Activated CD8-positive, alpha-beta T cell treated with anti-CD3 and anti-CD28 coated beads for 36 hours (primary cell): ENCODE measurements around the gene OGFOD2. TPM values are rescaled to one million over a fixed set of nuclear protein-coding genes. Genes with fewer than 3 reads are reported as not detected.

ENCODE experiments used
- ATAC-seq: fragments of 200-7000 bp; cut with Tn5 transposase; one replicate; pipeline ENCODE4 v1.10.0; 2021; ENCODE audit warnings: mild to moderate bottlenecking, moderate library complexity
- CTCF ChIA-PET: fragments of 350-600 bp; sonication (Branson Sonifier 250); formaldehyde crosslinking; loops from one replicate; lab custom pipeline; 2021; ENCODE audit warnings: antibody characterized with exemption; lab: Charles Lee
- POLR2A ChIA-PET: fragments of 350-600 bp; sonication (Branson Sonifier 250); formaldehyde crosslinking; loops from one replicate; lab custom pipeline; 2021; ENCODE audit warnings: antibody characterized with exemption; lab: Charles Lee
- DNase-seq: peaks from one replicate; pipeline ENCODE4 v3.0.0-alpha.2; 2020
- H3K27ac Mint-ChIP-seq: one replicate; pipeline ENCODE4 v1.8.0; 2021; ENCODE audit warnings: mild to moderate bottlenecking, mixed read lengths
- H3K27me3 Mint-ChIP-seq: one replicate; pipeline ENCODE4 v1.8.0; 2021; ENCODE audit warnings: mixed read lengths
- H3K36me3 Mint-ChIP-seq: one replicate; pipeline ENCODE4 v1.8.0; 2021; ENCODE audit warnings: low read depth, mixed read lengths
- H3K4me1 Mint-ChIP-seq: one replicate; pipeline ENCODE4 v1.8.0; 2021; ENCODE audit warnings: low read depth, mixed read lengths
- H3K4me3 Mint-ChIP-seq: one replicate; pipeline ENCODE4 v1.8.0; 2021; ENCODE audit warnings: mild to moderate bottlenecking, moderate library complexity, mixed read lengths
- H3K9me3 Mint-ChIP-seq: one replicate; pipeline ENCODE4 v1.8.0; 2021; ENCODE audit warnings: mixed read lengths
- CTCF ChIP-seq: fragments of 200-600 bp; IDR thresholded peaks from one replicate; pipeline ENCODE4 v1.8.0; 2022; ENCODE audit warnings: antibody characterized with exemption, mild to moderate bottlenecking
- intact Hi-C: fragments of 100-400 bp; cut with micrococcal nuclease; formaldehyde crosslinking; loops from one replicate; pipeline ENCODE4 v1.10.0; 2022
- microRNA-seq: library from miRNA; unstranded; fragments of <30 nt; microRNA quantifications from one replicate; pipeline ENCODE4 v1.2.0, GENCODE V29; 2022; ENCODE audit warnings: borderline microRNAs expressed, borderline replicate concordance
- total RNA-seq, 2 experiments: library from RNA; stranded (reverse); gene quantifications; one replicate each; pipeline ENCODE4 v1.2.3, GENCODE V29; 2021

The OGFOD2 gene
- total RNA-seq, 2 experiments from 2014 or later = 27.1 to 31.5 TPM

- ATAC-seq (no peak), DNase-seq (no peak)
- no peak for TF ChIP-seq CTCF
- POLR2A ChIA-PET = interaction anchor here (1.1 to 1.9 kb wide), 5 partner anchors 12 to 207 kb away, joined by 3 to 7 read pairs (median 4); partner anchors contain the start of genes MPHOSPH9 and MTRFR
- CTCF ChIA-PET = interaction anchor here (1.1 to 1.3 kb wide), 2 partner anchors 19 to 49 kb away, joined by 3 to 4 read pairs; no protein-coding TSS in a partner anchor
- no peaks in the 10 kb centered on the region for H3K27me3 Mint-ChIP-seq
- no peaks in the 10 kb centered on the region for H3K9me3 Mint-ChIP-seq
- H3K4me1 Mint-ChIP-seq = peaks cover 21% of the 10 kb centered on the region
- H3K27ac Mint-ChIP-seq = no peak overlapping the region
- intact Hi-C loops = no loop called here
- H3K4me3 Mint-ChIP-seq = no peak overlapping the region
- no peaks in the 10 kb centered on the region for H3K36me3 Mint-ChIP-seq
Observed at GRCh38 chr12:123026094-123026853, 51.2 kb downstream of the OGFOD2 start.

GRCh38 chr12:123027726-123028445 lies 52.8 kb downstream of the OGFOD2 start:
- Mint-ChIP-seq H3K27ac (no peak overlapping the region), H3K4me1 (peaks cover 21% of the 10 kb centered on the region), H3K36me3 (peaks cover 5% of the 10 kb centered on the region), H3K4me3 (no peak overlapping the region), H3K9me3 (no peaks in the 10 kb centered on the region), H3K27me3 (no peaks in the 10 kb centered on the region)
- no peak for TF ChIP-seq CTCF
- DNase-seq = no peak
- ChIA-PET POLR2A (interaction anchor here (0.6 to 1.4 kb wide), 3 partner anchors 10 to 1899 kb away, joined by 3 to 5 read pairs (median 3); no protein-coding TSS in a partner anchor), CTCF (interaction anchor here (1.7 kb wide), 1 partner anchor 16 kb away, joined by 5 read pairs; no protein-coding TSS in a partner anchor)
- intact Hi-C loops = no loop called here
- ATAC-seq = no peak

GRCh38 chr12:123028475-123028874 lies 53.4 kb downstream of the OGFOD2 start:
- peaks cover 5% of the 10 kb centered on the region for H3K36me3 Mint-ChIP-seq
- intact Hi-C loops = no loop called here
- H3K4me3 Mint-ChIP-seq = no peak overlapping the region
- no peaks in the 10 kb centered on the region for H3K9me3 Mint-ChIP-seq
- peaks cover 24% of the 10 kb centered on the region for H3K4me1 Mint-ChIP-seq
- DNase-seq = no peak
- ATAC-seq = no peak
- no peaks in the 10 kb centered on the region for H3K27me3 Mint-ChIP-seq
- TF ChIP-seq CTCF = no peak
- ChIA-PET CTCF (interaction anchor here (1.7 kb wide), 1 partner anchor 16 kb away, joined by 5 read pairs; no protein-coding TSS in a partner anchor), POLR2A (interaction anchor here (1.0 kb wide), 1 partner anchor 46 kb away, joined by 3 read pairs; no protein-coding TSS in a partner anchor)
- no peak overlapping the region for H3K27ac Mint-ChIP-seq

- intact Hi-C loops = no loop called here
- peaks cover 27% of the 10 kb centered on the region for H3K4me1 Mint-ChIP-seq
- DNase-seq (no peak), ATAC-seq (no peak)
- no peak for TF ChIP-seq CTCF
- no peaks in the 10 kb centered on the region for H3K27me3 Mint-ChIP-seq
- no peak overlapping the region for H3K4me3 Mint-ChIP-seq
- no peak overlapping the region for H3K27ac Mint-ChIP-seq
- H3K9me3 Mint-ChIP-seq = no peaks in the 10 kb centered on the region
- CTCF ChIA-PET = interaction anchor here (1.7 kb wide), 1 partner anchor 14 kb away, joined by 5 read pairs; no protein-coding TSS in a partner anchor
- peaks cover 8% of the 10 kb centered on the region for H3K36me3 Mint-ChIP-seq
- POLR2A ChIA-PET = interaction anchor here (0.5 kb wide), 1 partner anchor 322 kb away, joined by 3 read pairs; no protein-coding TSS in a partner anchor
Observed at GRCh38 chr12:123029550-123029949, 54.5 kb downstream of the OGFOD2 start.

Small RNA genes lying within 50 kb of the gene (microRNA-seq; reads per million reads assigned to microRNA genes)
- gene MIR4304 = not detected

Other genes starting within 250 kb of the OGFOD2 start
- under 1 TPM; 0.18 to 0.25 TPM for gene HCAR1, start 244.4 kb upstream of the OGFOD2 start, total RNA-seq
- 10 to 100 TPM; 56.3 to 57.2 TPM for gene DENR, start 222.4 kb upstream of the OGFOD2 start, total RNA-seq
- gene CCDC62, start 200.7 kb upstream of the OGFOD2 start, total RNA-seq = under 1 TPM; 0.45 to 0.61 TPM
- gene HIP1R, start 139.8 kb upstream of the OGFOD2 start, total RNA-seq = 10 to 100 TPM; 22.8 to 22.9 TPM
- gene VPS37B, start 79.1 kb upstream of the OGFOD2 start, total RNA-seq = 10 to 100 TPM; 17.8 to 18.4 TPM
- 1 to 10 TPM; 4.3 to 4.9 TPM for gene ABCB9, start 8.8 kb upstream of the OGFOD2 start, total RNA-seq
- gene ARL6IP4, start 5.4 kb downstream of the OGFOD2 start, total RNA-seq = 100 to 1,000 TPM; 174 to 180 TPM
- 10 to 100 TPM; 15.3 to 17.9 TPM for gene PITPNM2, start 175.8 kb downstream of the OGFOD2 start, total RNA-seq